GM19238 (cell line): ENCODE data around the gene SRRM1.
"Not testable (repeated sequence)": the region's sequence is repeated elsewhere in the genome, so short reads cannot be mapped to it uniquely, and the experiment has no call there.

ENCODE experiments used
- DNase-seq: peaks from one replicate; pipeline ENCODE4 v3.0.0; 2011; ENCODE audit warnings: low spot score; ENCODE audit not compliant: insufficient read length

SRRM1 gene

DNA sequence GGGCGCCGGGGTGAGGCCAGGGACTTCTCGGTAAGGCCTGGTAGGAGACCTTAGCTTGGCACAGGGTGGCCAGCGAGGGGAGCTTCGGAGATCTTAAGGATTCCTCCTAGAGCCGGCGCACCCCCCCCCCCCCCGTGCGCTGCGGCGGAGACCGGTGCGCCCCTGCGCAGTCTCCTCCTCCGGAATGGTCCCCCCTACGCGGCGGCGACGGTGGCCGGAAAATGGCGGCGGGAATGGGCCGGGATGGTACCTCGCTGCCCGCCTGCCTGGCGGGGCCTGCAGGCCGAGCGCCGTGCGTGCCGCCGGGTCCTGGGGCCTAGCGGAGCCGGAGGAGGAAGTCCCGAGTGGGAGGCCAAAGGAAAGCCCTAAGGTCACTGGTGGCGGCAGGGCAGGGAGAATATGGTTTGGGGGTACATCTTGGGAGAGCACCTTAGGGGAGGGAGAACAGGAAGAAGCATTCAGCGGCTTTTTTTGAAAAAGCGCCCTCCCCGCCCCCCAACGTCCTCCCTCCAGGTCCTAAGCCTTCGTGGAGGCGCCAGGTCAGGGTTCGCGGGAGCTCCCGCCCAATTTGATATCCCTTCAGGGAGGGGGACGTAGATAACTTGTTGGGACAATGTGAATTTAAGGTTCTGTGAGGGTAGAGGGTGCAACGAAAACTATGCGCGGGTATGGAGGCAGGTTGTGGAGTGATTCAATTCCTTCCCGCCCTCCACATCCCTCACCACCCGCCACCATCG, 429 bp downstream of the SRRM1 start:
- peak; percentile 31 for DNase-seq

- DNase-seq = no peak
Measured at GRCh38 chr1:24644100-24644384, 940 bp downstream of the SRRM1 start.

- no peak for DNase-seq
Measured at GRCh38 chr1:24648919-24649318, 5.8 kb downstream of the SRRM1 start.

GRCh38 chr1:24652382-24652781, 9.3 kb downstream of the SRRM1 start:
- DNase-seq = no peak

GRCh38 chr1:24654010-24654409, 10.9 kb downstream of the SRRM1 start:
- no peak for DNase-seq

GRCh38 chr1:24656046-24656445, 12.9 kb downstream of the SRRM1 start:
- DNase-seq = no peak

GRCh38 chr1:24657781-24658180, 14.7 kb downstream of the SRRM1 start:
- DNase-seq = no peak

DNA sequence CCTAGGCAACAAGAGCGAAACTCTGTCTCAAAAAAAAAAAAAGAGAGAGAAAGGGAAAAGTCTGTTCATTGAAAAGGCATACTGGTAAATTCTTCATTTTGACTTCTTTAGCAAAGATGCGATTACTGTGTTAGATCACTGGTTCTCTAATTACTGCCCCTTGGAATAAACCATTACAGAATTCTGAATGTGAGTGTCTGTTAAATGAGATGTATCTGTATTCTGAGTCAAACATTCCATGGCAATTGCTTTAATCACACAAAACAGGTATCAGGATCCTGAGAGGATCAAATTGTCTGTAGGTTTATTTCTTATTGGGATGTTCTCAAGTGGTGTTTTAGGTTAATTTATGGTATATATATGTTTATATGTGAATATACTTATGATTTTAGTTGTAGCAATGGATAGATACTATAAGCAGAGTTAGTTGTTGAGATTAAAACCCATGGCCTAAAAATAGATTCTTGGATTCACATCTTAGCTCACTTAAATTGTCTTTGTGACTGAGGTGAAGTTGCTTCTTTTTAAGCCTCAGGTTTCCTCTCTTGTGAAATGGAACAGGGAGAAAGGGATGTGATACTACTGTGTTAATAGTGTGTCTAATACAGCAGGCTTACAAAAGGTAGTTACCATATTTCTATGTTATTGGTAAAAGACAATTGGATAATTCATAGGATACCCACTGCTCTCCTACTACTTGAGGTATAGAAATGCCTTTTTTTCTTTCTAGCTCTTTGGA, 16.2 kb downstream of the SRRM1 start:
- DNase-seq = no peak

GRCh38 chr1:24659993-24660665, 17.0 kb downstream of the SRRM1 start:
- DNase-seq = no peak

GRCh38 chr1:24664507-24665033, 21.5 kb downstream of the SRRM1 start:
- DNase-seq = no peak

DNA sequence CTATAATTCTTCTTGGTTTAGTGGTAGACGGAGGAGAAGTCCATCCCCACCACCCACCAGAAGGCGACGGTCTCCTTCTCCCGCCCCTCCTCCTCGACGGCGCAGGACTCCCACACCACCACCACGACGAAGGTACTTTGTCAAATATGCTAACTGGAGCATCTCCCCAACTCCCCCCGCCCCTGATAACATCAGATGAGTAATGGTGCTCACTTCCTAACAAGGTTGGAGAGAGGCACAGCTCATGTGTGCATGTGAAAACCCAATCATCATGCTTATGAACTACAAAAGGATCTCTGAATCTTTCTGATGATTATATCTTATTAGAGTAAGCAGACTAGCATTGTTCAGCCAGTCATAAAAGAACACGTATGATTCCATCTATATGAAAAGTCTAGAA, 23.7 kb downstream of the SRRM1 start:
- DNase-seq = no peak

GRCh38 chr1:24671372-24671771, 28.3 kb downstream of the SRRM1 start:
- DNase-seq = not testable (repeated sequence)

- DNase-seq = not testable (repeated sequence)
Measured at GRCh38 chr1:24672686-24673085, 29.6 kb downstream of the SRRM1 start.

- DNase-seq = no peak
Measured at GRCh38 chr1:24673341-24673740, 30.2 kb downstream of the SRRM1 start.

DNA sequence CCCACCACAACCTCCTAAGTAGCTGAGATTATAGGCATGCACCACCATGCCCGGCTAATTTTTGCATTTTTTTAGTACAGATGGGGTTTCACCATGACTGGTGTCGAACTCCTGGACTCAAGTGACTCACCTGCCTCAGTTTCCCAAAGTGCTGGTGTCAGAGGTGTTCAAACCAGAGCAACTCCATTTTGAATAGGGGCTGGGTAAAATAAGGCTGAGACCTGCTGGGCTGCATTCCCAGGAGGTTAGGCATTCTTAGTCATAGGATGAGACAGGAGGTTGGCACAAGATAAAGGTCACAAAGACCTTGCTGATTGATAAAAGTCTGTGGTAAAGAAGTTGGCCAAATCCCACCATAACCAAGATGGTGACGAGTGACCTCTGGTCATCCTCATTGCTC, 35.3 kb downstream of the SRRM1 start:
- not testable (repeated sequence) for DNase-seq

GRCh38 chr1:24679725-24680124, 36.6 kb downstream of the SRRM1 start:
- DNase-seq = no peak

- DNase-seq = no peak
Measured at GRCh38 chr1:24683713-24684162, 40.6 kb downstream of the SRRM1 start.

GRCh38 chr1:24688033-24688432, 44.9 kb downstream of the SRRM1 start:
- no peak for DNase-seq

DNA sequence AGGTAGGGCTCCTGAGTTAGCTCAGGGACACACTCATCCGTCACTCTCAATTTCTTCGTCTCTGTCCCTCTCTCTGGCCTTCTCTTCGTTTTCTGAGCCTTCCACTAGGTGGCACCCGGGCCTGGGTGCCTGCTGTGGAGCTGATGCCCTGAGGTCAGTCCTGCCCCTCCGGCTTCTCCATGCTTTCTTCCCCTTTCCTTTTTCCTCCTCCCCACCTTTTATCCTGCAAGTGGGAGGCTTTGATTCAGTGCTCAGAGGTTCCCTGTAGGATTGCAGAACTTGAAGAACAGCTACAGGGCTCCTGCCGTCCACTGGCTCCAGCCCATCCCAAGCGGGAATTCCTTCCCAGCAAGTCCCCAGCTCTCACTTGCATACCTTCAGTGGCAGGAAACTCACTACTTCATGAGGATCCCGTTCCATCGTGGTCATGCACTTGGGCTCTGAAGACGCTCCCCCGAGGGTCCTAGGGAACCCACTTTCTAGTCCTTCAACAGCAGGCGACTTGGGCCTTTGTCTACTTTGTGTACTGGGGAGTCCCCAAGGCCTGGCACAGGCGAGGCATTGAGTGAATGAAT, 45.6 kb downstream of the SRRM1 start:
- DNase-seq = peak; percentile 65

DNA sequence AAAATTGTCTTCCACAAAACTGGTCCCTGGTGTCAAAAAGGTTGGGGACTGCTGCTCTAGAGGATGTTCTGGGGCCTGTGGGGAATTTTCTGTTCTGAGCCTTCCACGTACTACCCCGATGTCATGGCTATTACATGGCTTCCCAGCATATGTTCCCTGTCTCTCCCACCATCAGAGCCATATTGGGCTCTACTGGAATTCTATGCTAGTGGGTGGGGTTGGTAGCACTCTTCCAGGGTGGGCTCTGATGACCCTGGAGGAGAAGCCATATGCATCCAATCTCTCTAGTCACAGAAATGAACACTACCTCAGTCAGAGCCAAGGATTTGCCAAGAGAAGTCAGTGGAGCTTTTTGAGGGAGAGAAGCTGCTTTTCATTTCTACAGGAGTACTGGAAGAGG, 47.9 kb downstream of the SRRM1 start:
- no peak for DNase-seq

GRCh38 chr1:24692351-24692980, 49.4 kb downstream of the SRRM1 start:
- no peak for DNase-seq
